GM19397 (cell line): Measurements from ENCODE around the gene HMGXB4.
"Not testable (repeated sequence)": the region's sequence is repeated elsewhere in the genome, so short reads cannot be mapped to it uniquely, and the experiment has no call there.

Experiments used
- ATAC-seq: cut with Tn5 transposase; IDR thresholded peaks from one replicate; pipeline ENCODE4 v1.9.1; 2021; ENCODE audit warnings: mild to moderate bottlenecking, moderate library complexity; ENCODE audit not compliant: unreplicated experiment

HMGXB4 gene

GRCh38 chr22:35257321-35258190, at the start of gene HMGXB4:
TSS of gene HMGXB4 (plus strand) at chr22:35257493. CDS start at chr22:35262391, 4,898 bp downstream.
- peak; percentile 91 for ATAC-seq

GRCh38 chr22:35208003-35208402, 49.3 kb upstream of the HMGXB4 start:
- ATAC-seq, result no peak

- ATAC-seq, result no peak
Measured at GRCh38 chr22:35209203-35209602, 48.1 kb upstream of the HMGXB4 start.

GRCh38 chr22:35212009-35212408, 45.3 kb upstream of the HMGXB4 start:
- ATAC-seq, result no peak

- no peak for ATAC-seq
Measured at GRCh38 chr22:35212996-35213395, 44.3 kb upstream of the HMGXB4 start.

GRCh38 chr22:35214968-35215367, 42.3 kb upstream of the HMGXB4 start:
- no peak for ATAC-seq

GRCh38 chr22:35215993-35216392, 41.3 kb upstream of the HMGXB4 start:
- no peak for ATAC-seq

GRCh38 chr22:35217527-35217926, 39.8 kb upstream of the HMGXB4 start:
- no peak for ATAC-seq

GRCh38 chr22:35218079-35218478, 39.2 kb upstream of the HMGXB4 start:
- ATAC-seq, result no peak

- ATAC-seq, result no peak
Measured at GRCh38 chr22:35219012-35219411, 38.3 kb upstream of the HMGXB4 start.

GRCh38 chr22:35220221-35220620, 37.1 kb upstream of the HMGXB4 start:
- no peak for ATAC-seq

- no peak for ATAC-seq
Measured at GRCh38 chr22:35225010-35225409, 32.3 kb upstream of the HMGXB4 start.

GRCh38 chr22:35226958-35227647, 30.2 kb upstream of the HMGXB4 start:
- no peak for ATAC-seq

- no peak for ATAC-seq
Measured at GRCh38 chr22:35229865-35230264, 27.4 kb upstream of the HMGXB4 start.

GRCh38 chr22:35230417-35230816, 26.9 kb upstream of the HMGXB4 start:
- no peak for ATAC-seq

- no peak for ATAC-seq
Measured at GRCh38 chr22:35230839-35231584, 26.3 kb upstream of the HMGXB4 start.

GRCh38 chr22:35231585-35232084, 25.7 kb upstream of the HMGXB4 start:
- no peak for ATAC-seq

- not testable (repeated sequence) for ATAC-seq
Measured at GRCh38 chr22:35238749-35239148, 18.5 kb upstream of the HMGXB4 start.

- ATAC-seq, result not testable (repeated sequence)
Measured at GRCh38 chr22:35244507-35244906, 12.8 kb upstream of the HMGXB4 start.

- no peak for ATAC-seq
Measured at GRCh38 chr22:35250156-35250555, 7.1 kb upstream of the HMGXB4 start.

GRCh38 chr22:35253946-35254345, 3.3 kb upstream of the HMGXB4 start:
- ATAC-seq, result no peak
